ENCODE measurements around the gene CUL4B. TPM values are rescaled to one million over a fixed set of nuclear protein-coding genes. Genes with fewer than 3 reads are reported as not detected.

Gene CUL4B
- total RNA-seq, 1 experiment from 2014 or later, result 99.8 TPM

GRCh38 chrX:120568609-120569008, 7.8 kb upstream of the CUL4B start:
- H3K36me3 ChIP-seq (ENCODE audit: control insufficient read depth, insufficient read depth, low read length), result no peaks in the 10 kb centered on the region
- ChIA-PET CTCF (no interaction called here), POLR2A (interaction anchor here (0.7 kb wide), 1 partner anchor 9 kb away, joined by 5 read pairs; no protein-coding TSS in a partner anchor)
- DNase-seq (ENCODE audit: low read depth, low spot score) (no peak), ATAC-seq (no peak)
- no peaks in the 10 kb centered on the region for H3K27me3 ChIP-seq (ENCODE audit: control insufficient read depth, insufficient read depth, low read length)
- no peak overlapping the region for H3K4me3 ChIP-seq (ENCODE audit: low read depth in 2 of 2, low read length in 2 of 2)
- no peak for TF ChIP-seq REST (IDR thresholded peaks at IDR 0.05; ENCODE audit: insufficient read depth in 1 of 2, low read depth in 2 of 2, low read length in 1 of 2)
- no peak for TF ChIP-seq POLR2AphosphoS5 (IDR thresholded peaks at IDR 0.05; ENCODE audit: low read depth, low read length)
- TF ChIP-seq CTCF (IDR thresholded peaks at IDR 0.05), result no peak
- TF ChIP-seq SIN3A (IDR thresholded peaks at IDR 0.05; ENCODE audit: borderline replicate concordance, insufficient read depth, low read depth, low read length), result no peak
- no TSS peak for BruUV-seq (replicated peaks)
- in situ Hi-C loops (cut with HindIII; ENCODE audit: low pct_unique_long_range_greater_than_20kb, low sequenced_read_pairs), result no loop called here
- no peaks in the 10 kb centered on the region for H3K4me1 ChIP-seq (ENCODE audit: control insufficient read depth, insufficient read depth, low read length)
- no peak overlapping the region for H3K27ac ChIP-seq (ENCODE audit: low read length)
- intact Hi-C loops (cut with micrococcal nuclease; ENCODE audit: unreplicated experiment), result no loop called here
- no peaks in the 10 kb centered on the region for H3K9me3 ChIP-seq (ENCODE audit: control insufficient read depth, insufficient read depth, low read depth, low read length)

DNA sequence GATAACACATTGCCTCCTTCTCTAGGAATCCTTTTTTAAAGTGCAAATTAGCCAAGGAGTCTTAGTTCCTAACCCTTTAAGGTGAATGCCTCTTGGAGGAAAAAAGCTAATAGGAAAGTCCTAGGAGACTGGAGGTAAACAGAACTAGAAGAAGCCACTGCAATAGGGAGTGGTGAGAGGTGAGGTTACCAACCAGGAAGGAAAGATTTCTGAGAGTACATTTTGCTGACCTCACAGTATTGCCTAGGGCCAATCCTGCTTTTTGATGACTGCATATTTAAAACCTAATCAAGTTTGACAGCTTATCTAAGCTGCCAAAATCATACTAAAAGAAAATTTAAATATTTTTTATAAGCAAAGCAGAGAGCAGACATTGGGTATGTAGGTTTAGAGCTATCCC, 7.3 kb upstream of the CUL4B start:
- DNase-seq (ENCODE audit: low read depth, low spot score), result no peak
- no peaks in the 10 kb centered on the region for H3K27me3 ChIP-seq (ENCODE audit: control insufficient read depth, insufficient read depth, low read length)
- no peak overlapping the region for H3K27ac ChIP-seq (ENCODE audit: low read length)
- no peak overlapping the region for H3K4me3 ChIP-seq (ENCODE audit: low read depth in 2 of 2, low read length in 2 of 2)
- no peaks in the 10 kb centered on the region for H3K36me3 ChIP-seq (ENCODE audit: control insufficient read depth, insufficient read depth, low read length)
- intact Hi-C loops (cut with micrococcal nuclease; ENCODE audit: unreplicated experiment) (no loop called here), in situ Hi-C loops (cut with HindIII; ENCODE audit: low pct_unique_long_range_greater_than_20kb, low sequenced_read_pairs) (no loop called here)
- no peak for ATAC-seq
- CTCF ChIA-PET, result no interaction called here
- H3K4me1 ChIP-seq (ENCODE audit: control insufficient read depth, insufficient read depth, low read length), result no peaks in the 10 kb centered on the region
- TF ChIP-seq REST (IDR thresholded peaks at IDR 0.05; ENCODE audit: insufficient read depth in 1 of 2, low read depth in 2 of 2, low read length in 1 of 2), result no peak
- no peaks in the 10 kb centered on the region for H3K9me3 ChIP-seq (ENCODE audit: control insufficient read depth, insufficient read depth, low read depth, low read length)
- POLR2A ChIA-PET, result no interaction called here
- BruUV-seq (replicated peaks), result no TSS peak
